SK-N-MC (cell line): ENCODE measurements around the gene ZC3H15.

ENCODE experiments used
- EZH2 ChIP-seq: fragments of 200-600 bp; sonication (generic); IDR thresholded peaks from one replicate; pipeline ENCODE4 v1.6.1; 2017; ENCODE audit warnings: antibody characterized with exemption
- POLR2AphosphoS5 ChIP-seq: IDR thresholded peaks from 2 replicates; pipeline ENCODE4 v1.6.1; 2012; ENCODE audit warnings: mild to moderate bottlenecking, low read depth, low read length, borderline replicate concordance

DNA sequence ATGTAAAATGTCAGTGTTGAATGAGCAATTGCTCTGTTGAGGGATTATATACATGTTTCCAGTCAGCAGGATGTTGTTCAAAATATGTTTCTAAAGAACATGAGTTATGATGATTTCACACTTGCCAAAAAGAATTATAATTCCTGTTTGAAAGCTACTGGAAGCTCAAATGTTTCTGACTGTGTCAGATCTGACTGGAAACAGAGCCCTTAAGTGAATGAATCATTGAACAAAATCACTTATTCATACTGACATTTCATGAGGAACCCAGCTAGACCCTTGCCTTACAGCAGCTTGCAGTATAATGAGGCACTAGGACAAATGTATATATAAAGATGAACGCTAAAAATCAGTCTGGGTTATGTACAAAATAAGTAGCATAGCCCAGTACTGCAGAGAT, 68.4 kb downstream of the ZC3H15 start:
- TF ChIP-seq EZH2 (no peak), POLR2AphosphoS5 (no peak)
